ENCODE data around the gene ICOS. TPM values are rescaled to one million over a fixed set of nuclear protein-coding genes. Genes with fewer than 3 reads are reported as not detected.

The ICOS gene
- total RNA-seq, 4 donors from 2014 or later = 0.75 to 3.2 (median 1.0) TPM; not detected in 1

GRCh38 chr2:203905656-203906055, 30.9 kb upstream of the ICOS start:
- DNase-seq (ENCODE audit: low spot score) (no peak), ATAC-seq (ENCODE audit: low FRiP score) (no peak)

GRCh38 chr2:203908066-203908796, 28.3 kb upstream of the ICOS start:
- no peak for DNase-seq (ENCODE audit: low spot score)

More at GRCh38 chr2:203905656-203906055, 30.9 kb upstream of the ICOS start:
- no peak for TF ChIP-seq CTCF (IDR thresholded peaks at IDR 0.05)

GRCh38 chr2:203908797-203909185, 27.8 kb upstream of the ICOS start:
- DNase-seq (ENCODE audit: low spot score) (no peak), ATAC-seq (ENCODE audit: low FRiP score) (no peak)
- TF ChIP-seq CTCF (IDR thresholded peaks at IDR 0.05) = no peak

More at GRCh38 chr2:203908066-203908796, 28.3 kb upstream of the ICOS start:
- peak; percentile 10 for ATAC-seq (ENCODE audit: low FRiP score)
- no peak for TF ChIP-seq CTCF (IDR thresholded peaks at IDR 0.05)

- peak in 1 of 3 donors; percentile 26 for TF ChIP-seq CTCF (IDR thresholded peaks at IDR 0.05)
- no peak for DNase-seq (ENCODE audit: low spot score)
- no peak for ATAC-seq (ENCODE audit: low FRiP score)
Observed at GRCh38 chr2:203909261-203909967, 27.1 kb upstream of the ICOS start.

- ATAC-seq (ENCODE audit: low FRiP score) (no peak), DNase-seq (ENCODE audit: low spot score) (no peak)
- no peak for TF ChIP-seq CTCF (IDR thresholded peaks at IDR 0.05)
Observed at GRCh38 chr2:203909974-203910373, 26.6 kb upstream of the ICOS start.

- ATAC-seq (ENCODE audit: low FRiP score) (no peak), DNase-seq (ENCODE audit: low spot score) (no peak)
- no peak for TF ChIP-seq CTCF (IDR thresholded peaks at IDR 0.05)
Observed at GRCh38 chr2:203913947-203914346, 22.6 kb upstream of the ICOS start.

Measured in omental fat pad (tissue), 4 donors.